Activated CD4-positive, CD25-positive, alpha-beta regulatory T cell treated with anti-CD3 and anti-CD28 coated beads, Interleukin-2, amount 50 U/mL, for 72 hours (primary cell): ENCODE measurements around the gene WNK2.

Experiments used
- DNase-seq: peaks from one replicate; pipeline ENCODE4 v3.0.0; 2021

WNK2 gene

DNA sequence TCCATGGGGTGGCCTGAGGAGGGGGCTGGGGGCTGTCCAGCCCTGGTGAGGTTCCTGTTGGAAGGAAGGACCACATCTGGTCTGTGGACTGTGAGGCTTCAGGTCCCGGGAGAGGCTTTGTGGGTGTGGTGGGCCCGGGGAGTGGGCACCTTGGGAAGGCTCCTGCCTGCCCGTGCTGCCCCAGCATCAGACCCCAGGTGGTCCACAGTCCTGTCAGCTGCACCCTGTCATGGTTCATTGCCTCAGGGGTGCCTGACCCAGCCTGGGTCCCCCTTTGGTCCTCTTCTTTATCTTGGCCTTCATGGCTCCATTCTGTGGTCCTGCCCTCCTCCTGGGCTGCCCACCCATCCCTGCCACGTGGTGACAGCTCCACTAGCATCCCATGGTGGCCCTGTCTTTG lies 36.7 kb downstream of the WNK2 start:
- DNase-seq: no peak

DNA sequence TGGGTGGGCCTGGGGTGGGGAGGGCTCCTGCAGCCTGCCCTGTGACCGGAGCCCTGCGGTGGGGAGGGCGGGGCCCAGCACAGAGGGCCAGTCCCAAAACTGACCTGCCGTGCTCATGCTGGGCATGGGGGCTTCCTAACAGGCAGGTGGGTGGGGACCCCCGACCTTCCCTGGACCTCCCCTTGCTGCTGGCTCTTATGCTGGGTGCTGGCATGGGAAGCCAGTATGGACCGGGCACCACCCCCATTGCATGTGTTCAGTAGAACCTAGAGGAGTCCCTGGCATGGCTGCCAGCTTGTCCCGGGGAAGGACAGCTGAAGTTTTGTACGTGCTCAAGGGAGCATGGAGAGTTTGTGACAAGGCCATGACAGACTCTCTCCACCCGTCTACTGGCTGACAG lies 37.1 kb downstream of the WNK2 start:
- no peak for DNase-seq

DNA sequence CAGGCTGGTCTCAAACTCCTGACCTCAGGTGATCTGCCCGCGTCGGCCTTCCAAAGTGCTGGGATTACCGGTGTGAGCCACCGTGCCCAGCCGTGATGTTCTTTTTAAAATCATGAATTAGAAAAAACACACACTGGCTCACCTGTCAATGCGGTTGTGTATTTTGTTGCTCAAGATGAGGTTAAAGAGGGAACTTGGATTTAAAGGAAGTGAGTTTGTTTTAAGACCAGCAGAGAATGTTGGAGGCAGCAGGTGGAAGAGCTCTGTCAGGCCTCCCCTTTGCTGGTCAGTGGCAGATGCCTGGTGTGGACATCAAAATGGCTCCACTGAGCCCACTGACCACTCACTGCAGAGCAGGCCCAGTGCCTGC lies 38.9 kb downstream of the WNK2 start:
- no peak for DNase-seq

DNA sequence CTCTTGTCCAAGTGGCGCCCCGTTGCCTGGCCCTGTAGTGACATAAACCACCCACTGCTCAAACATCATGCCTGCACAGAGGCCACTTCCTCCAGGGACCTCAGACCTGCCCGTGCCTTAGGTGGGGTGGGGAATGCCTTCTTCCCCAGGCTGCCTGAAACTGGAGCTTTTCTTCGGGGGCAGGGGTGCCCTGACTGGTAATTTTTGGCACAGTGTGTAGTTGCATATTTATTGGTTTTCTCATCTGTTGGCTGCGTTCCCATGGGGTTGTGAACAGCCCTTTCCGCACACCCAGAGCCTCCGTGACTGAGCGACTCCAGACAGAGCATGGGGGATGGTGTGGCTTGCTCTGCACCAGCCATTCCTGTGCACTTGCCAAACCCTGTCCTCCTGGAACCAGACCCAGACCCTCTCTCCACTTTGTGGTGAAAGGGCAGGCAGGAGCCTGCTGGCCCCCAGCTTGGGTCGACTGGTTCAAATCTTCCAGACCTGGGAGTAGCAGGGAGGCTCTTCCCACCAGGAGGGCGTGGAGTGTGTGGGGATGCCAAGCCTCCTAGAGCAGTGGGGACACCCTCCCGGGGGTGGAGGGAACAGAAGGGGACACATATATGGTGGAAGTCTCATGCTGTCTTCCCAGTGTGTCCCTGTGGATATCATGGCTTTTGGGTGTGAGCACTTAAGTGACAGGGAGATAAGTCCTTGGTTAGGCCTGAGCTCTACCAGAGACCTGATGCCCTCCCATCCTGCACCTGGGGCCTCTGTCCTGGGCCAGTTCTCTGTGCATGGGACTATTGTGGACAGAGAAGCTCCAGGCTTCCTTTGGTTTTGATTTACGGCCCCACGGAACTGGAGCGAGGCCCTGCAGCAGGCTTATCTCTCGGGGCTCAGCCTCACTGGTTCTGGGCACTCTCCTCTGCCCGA lies 39.6 kb downstream of the WNK2 start:
- no peak for DNase-seq

DNA sequence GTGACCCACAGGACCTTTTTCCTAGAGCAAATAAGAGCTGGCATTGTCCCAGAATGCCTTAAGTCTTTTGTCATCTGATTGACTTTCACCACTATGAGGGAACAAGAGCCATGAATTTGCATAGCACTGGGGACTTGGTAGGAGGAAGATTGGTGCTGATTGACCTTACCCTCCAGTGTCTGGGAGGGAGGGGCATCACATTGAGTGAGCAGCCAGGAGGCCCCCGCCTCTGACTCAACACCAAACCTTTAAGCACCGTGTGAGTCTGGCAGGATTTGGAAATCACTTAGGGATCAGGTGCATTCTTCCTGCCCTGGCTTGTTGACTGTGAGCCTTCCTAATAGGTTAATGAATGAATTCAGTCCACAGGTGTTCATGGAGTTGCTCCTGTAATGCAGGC lies 40.7 kb downstream of the WNK2 start:
- DNase-seq: no peak

DNA sequence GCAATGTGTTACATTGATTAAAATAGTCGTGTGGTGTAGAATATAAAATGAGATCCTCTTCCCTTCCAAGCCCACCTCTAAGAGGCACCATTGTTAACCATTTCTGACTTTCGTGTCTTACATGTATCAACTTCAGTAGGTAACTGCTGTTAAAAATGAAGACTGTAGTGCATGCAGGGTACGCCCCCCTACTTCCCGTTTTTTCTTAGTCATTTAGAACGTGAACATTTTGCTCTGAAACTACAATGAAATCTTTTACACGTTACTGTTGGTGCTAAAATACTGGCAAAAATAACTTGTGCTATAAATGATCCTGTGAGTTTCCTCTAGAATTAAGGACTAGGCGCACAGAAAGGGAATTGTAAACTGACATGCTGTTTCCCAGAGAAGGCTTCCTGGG lies 41.5 kb downstream of the WNK2 start:
- DNase-seq: no peak

DNA sequence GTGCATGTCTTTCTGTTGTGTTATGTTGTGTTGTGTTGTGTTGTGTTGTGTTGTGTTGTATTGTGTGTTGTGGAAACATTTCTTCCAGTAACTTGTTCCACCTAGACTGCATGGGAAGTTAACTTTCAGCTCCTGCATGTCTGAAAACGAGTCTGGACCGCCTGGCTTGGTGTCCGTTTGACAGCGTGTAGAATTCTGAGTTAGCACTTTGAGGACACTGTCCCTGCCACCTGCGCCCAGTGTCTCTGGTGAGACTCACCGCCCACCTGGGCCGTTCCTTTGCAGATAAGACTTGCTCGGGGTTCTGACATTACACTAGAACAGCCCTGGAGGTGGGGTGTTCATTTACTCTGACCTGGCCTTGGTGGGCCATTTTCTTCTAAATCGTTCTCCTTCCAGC lies 42.0 kb downstream of the WNK2 start:
- no peak for DNase-seq

DNA sequence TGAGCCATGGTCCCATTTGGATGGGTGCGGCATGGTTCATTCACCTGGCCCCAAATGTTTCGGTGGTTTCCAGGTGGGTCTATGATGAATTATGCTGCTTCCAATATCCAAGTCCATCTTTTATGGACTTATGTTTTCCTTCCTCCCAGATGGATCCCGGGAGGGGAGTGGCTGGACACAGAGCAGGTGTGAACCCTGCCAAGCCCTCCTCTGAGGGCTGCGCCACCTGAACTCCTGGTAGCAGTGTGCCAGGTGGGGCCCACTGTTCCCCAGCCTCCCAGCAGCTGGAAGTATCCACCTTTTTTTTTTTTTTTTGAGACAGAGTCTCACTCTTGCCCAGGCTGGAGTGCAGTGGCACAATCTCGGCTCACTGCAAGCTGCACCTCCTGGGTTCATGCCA lies 42.9 kb downstream of the WNK2 start:
- DNase-seq: no peak

DNA sequence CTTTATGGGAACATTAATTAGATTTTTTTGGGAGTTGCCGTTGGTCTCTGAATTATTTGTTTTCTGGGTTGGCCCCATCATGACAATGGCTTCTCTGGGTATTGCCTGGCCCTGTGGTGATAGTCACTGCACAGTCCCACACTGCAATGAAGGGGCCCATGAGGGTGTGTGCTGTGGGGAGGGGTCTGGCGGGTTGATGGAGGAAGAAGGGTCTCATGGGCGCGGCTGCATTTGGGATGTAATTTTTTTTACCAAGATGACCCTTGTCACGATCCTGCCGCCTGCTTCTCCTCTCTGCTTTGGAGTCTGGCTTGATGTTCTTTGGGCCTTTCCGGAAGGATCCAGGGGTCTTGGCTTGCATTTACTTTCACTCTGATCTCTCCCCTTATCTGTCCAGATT lies 44.1 kb downstream of the WNK2 start:
- DNase-seq: no peak

DNA sequence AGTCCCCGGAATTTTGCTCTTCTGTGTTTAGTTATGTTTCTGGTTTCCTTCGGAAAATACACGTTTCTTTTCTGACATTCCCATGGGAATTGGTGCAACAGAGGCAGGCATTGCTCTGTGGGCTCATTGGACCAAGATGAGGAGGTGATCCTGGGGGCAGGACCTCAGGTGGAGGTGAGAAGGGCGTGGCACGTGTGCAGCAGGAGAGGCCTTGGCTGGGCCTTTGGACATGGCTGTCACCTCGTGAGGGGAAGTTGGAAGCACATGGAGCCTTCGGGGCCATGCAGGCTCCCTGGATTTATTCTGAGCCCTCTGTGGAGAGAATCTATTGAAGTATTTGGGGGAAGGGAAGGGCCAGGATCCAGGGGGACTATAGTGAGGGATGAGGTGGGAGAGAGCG lies 44.5 kb downstream of the WNK2 start:
- no peak for DNase-seq

DNA sequence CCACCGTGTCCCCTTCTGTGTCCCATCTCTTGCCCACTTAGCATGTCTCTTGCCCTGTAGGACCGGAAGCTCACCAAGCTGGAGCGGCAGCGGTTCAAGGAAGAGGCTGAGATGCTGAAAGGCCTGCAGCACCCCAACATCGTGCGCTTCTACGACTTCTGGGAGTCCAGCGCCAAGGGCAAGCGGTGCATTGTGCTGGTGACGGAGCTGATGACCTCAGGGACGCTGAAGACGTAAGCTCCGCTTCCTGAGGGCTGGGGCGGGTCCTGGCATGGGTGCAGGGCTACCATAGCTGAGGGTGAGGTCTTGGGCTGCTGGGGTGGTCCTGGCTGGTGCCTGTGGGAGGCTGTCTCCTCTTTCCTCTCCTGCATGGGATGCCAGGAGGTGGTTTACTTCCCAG lies 45.7 kb downstream of the WNK2 start:
- DNase-seq: no peak

DNA sequence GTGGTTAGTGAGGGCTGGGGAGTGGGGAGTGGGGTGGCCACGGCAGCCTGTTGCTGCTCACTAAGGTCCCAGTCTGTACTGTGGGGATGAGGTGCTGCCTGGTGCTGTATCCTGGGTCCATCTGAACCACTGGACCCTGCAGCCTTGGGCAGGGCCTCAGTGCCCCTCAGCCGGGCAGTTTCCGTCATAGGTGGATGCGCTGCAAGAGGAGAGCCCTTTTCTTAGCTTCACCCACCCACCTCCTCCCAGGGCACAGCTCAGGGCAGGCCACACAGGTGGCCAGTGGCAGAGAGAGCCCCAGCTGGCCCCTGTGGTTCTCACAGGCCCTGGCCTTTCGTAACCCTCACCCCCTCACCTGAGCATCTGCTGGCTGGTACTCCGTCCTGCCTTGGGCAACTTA lies 46.2 kb downstream of the WNK2 start:
- no peak for DNase-seq

DNA sequence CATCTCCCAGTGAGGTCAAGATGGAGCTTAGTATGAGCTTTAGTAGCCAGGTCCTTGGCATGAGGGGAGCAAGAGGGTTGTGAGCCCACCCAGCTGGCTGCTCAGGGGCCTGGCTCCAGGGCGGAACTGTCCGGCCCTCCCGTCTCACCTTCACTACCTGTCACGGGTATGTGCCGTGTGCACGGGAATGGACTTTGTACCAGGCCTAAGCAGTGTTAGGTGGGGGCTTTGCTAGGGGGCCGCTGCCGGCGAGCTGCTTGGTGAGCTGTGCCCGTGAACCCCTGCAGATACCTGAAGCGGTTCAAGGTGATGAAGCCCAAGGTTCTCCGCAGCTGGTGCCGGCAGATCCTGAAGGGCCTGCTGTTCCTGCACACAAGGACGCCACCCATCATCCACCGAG lies 46.7 kb downstream of the WNK2 start:
- no peak for DNase-seq

DNA sequence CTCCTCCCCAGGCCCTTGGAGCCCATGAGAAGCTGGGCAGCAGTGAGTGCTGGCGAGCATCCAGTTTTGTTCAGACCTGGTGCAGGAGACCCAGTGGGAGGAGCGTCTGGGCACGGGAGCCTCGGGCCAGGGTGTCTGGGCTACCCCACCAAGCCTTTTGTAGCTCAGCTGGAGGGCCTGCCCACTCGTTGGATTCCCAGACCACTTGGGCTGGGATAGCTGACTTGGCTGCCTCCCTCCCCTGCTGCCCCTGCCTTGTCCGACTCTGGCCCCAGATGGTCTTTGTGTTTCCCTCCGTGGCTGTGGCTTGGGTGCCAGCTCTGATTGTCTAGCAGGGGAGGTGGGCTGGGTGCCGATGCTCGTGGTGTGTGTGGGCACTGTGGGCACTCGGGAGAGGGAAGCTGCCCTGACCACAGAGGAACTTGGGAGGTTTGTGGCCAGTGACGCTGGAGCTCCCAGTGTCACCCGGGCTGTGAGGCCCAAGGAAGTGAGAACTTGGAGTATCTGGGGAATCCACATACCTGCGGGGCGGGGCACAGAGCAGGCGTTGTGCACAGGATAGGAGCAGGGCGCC lies 47.3 kb downstream of the WNK2 start:
- DNase-seq: no peak

DNA sequence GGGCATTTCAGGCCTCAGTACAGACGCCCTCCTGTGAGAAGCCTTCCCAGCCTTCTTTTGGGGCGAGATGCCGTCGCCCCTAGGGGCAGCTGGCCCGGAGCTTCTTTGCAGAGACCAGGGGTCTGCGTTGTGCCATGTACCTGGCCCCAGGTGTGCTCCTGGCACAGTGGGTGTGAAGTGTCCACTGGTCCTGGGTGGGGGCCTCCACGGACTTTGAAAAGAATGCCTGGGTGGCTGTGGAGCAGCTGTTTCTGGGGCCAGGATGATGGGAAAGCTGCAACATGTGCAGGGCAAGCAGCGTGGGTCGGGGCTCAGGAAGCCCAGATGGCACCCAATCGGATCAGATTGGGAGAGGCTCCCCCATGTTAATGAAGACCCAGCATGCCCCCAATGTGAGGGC lies 47.8 kb downstream of the WNK2 start:
- no peak for DNase-seq

DNA sequence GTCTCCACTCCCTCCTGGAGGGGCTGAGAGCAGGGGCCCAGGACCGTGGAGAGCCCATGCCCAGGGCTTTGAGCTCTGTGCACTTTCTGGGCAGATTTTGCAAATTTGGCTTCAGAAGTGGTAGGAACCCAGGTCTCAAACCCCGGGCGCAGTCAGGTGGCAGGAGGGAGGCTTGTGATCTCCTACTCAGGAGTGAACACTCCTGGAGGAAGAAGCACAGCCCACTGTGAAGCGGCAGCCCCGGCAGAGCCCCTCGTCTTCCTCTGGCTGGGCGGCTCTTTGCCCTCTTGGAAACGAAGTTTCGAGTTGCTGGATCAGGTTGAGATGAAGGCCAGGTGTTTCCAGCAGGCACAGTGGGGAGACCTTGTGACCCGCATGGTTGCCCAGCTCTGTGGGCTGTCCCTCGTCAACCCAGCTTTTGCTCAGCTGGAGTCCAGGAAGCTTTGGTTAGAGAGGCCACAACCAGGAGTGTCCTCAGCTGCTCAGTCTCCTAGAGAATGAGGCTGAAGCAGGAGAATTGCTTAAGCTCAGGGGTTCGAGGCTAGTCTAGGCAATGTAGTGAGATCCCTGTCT lies 48.5 kb downstream of the WNK2 start:
- DNase-seq: no peak

DNA sequence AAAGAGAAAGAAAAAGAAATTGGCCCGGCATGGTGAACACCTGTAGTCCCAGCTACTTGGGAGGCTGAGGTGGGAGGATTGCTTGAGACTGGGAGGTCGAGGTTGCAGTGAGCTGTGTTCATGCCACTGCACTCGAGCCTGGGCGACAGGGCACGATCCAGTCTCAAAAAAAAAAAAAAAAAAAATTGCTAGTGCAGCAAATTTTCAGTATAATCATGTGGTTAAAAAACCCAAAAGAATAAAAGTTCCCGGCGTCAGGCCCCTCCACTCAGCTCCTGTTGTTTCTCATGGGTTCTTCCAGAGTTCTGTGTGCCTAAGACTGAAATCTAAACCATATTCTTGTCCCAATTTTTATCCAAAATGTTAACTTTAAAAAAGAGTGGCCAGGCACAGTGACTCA lies 49.1 kb downstream of the WNK2 start:
- DNase-seq: no peak

DNA sequence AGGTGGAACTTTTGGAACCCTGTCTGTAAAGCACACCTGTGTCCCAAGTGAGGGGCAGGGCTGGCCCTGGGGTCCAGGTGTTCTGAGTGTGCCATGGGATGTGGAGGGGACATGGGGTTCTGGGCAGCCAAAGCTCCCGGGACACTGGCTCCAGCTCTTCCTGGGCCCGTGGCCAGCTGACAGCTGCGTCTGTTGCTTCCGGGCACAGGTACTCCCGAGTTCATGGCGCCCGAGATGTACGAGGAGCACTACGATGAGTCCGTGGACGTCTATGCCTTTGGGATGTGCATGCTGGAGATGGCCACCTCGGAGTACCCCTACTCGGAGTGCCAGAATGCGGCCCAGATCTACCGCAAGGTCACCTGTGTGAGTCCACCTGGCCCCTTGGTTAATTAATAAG lies 50.7 kb downstream of the WNK2 start:
- no peak for DNase-seq

DNA sequence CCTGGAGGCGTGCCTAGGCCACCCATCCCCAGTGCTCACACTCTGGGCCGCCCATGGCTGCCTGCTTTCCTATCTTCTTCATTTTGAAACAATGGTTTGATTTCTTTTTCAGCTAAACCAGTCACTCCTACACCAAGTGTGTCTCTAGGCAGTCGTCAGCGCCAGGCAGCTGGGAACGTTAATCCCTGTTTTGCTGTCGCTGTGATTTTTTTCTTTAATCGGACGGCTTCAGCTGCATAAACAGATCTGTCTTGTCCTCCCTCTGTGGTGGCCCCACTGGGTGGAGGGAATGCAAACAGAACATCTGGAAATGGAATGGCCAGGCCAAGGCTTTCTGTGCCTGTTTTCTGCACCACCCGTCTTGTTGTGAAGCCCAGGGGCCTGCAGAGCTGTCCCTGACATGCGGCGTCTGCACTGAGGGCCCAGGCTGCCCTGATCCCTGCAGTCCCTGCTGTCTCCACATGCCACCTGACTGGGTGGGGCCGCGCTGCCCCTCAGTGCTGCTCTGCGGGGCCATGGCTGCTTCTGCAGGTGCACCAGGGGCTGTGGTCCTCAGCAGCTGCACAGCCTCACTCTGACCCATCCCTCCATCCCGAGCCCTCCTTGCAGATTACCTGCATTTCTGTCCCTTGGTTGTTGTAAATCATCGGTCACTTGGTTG lies 51.5 kb downstream of the WNK2 start:
- DNase-seq: no peak

DNA sequence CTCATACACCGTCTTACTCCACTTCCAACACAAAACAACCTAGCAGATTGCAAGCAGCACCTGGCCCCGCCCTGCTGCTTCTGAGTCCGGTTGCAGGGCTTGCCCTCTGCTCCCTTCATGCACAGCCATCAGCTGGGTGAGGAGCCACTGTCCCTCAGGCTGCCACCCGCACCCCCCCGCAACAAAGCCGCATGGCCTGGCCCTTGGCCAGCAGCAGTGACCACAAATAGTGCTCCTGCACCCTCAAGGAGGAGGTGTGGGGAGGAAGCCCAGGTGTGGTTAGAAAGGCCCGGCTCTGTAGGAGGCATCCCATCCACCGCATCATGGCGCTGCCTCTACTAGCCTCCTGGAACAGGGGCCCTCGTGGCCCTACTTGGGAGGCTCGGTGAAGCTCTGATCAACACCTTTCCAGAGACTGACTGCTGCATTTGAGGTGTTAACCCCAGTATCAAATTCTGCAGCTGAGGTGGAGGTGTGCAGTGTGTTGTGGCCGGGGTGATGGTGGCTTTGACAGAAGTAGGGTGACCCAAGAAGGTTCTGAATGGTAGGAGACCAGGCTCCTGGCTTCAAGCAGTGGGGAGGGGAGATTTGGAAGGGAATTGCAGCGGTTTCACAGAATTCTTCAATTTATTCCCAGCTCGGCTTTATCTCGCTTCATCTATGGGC lies 52.7 kb downstream of the WNK2 start:
- DNase-seq: no peak

DNA sequence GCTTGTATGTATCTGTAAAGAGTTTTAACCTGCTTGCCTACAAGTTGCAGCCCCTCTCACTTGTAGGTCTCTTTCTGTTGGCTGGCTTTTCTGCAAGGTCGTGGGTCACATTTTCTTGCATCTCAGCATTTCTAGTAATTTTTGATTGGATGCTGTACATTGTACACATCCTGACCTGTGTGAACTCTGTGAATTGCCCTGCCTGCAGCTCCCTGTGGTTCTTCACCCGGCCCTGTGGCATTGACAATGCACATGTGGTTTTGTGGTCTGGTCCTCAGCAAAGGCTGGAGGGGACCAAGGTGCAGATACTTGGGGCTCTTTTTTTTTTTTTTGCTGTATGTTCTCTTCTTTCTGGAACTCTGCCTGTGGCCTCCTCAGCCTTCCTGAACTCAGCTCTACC lies 53.6 kb downstream of the WNK2 start:
- DNase-seq: no peak

DNA sequence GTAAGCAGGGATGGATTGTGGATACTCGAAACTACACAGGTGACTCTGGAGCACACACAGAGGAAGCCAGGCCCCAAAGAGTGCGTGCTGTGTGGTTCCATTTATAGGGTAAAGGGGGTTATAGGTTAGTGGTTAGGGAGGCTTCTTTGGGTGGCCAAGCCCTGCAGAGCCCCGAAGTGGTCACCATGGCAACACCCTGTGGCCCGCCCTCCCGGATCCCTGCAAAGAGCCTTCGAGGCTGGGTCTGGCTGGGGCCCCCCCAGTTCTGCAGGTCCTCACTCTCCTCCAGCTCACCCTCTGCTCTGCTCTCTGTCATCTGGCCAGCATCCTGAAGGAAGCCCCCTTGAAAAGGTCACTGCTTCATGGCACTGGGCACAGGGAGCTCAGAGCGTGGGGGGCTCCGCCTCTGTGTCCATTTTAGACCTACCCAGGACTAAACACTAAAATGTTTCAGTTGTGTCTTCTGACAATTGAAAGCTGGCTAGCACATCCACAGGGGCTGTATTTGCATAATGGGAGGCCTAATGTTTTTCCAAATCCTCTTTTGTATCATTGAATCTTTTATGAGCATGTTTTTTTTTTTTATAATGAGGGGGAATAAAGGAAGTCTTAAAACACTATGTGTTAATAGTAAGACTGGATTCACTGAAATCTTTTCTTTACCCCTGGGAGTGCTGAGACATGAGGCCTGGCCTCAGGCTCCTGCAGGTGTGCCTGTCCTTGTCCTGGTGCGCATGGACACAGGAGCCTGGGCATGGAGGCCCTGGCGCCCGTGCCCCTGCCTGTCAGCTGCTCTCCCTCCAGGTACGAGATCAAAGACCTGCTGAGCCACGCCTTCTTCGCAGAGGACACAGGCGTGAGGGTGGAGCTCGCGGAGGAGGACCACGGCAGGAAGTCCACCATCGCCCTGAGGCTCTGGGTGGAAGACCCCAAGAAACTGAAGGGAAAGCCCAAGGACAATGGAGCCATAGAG lies 55.3 kb downstream of the WNK2 start:
- DNase-seq: no peak
